HepG2 (cell line): ENCODE results near the gene IGSF5. TPM values are rescaled to one million over a fixed set of nuclear protein-coding genes. Genes with fewer than 3 reads are reported as not detected.

Experiments used
- ATAC-seq: fragments of 200-7000 bp; cut with Tn5 transposase; 3 replicates; pipeline ENCODE4 v1.9.1; 2020; ENCODE audit warnings: mild to moderate bottlenecking, moderate library complexity
- BruUV-seq: library from RNA; stranded (reverse); fragments of 400-500 nt; replicated peaks from 2 replicates; lab custom pipeline; 2021; lab: Mats Ljungman, UMichigan
- CTCF ChIA-PET: fragments of 300-600 bp; formaldehyde crosslinking; extraction: SDS; loops from one replicate; lab custom pipeline; 2021; ENCODE audit warnings: low total read pairs, inconsistent platforms, low intra/inter-chr PET ratio; lab: Yijun Ruan, JAX
- POLR2A ChIA-PET: fragments of 350-600 bp; sonication (Branson Sonifier 250); formaldehyde crosslinking; loops from one replicate; lab custom pipeline; 2020; ENCODE audit warnings: antibody characterized with exemption, inconsistent platforms; lab: Yijun Ruan, JAX
- DNase-seq: peaks from one replicate; pipeline ENCODE4 v3.0.0-alpha.2; 2015; ENCODE audit warnings: low spot score
- FAIRE-seq: peaks from 3 replicates; lab custom pipeline; 2011; peaks lifted over from hg19 to GRCh38; lab: Jason Lieb, UNC
- H2AFZ ChIP-seq: one replicate; pipeline ENCODE4 v1.6.1; 2011; ENCODE audit warnings: low read length, inconsistent platforms
- H3K27ac ChIP-seq: fragments of 300-600 bp; 3 replicates; pipeline ENCODE4 v1.8.0; 2011; ENCODE audit warnings: mixed run types, mild to moderate bottlenecking, mixed read lengths, low read length, inconsistent platforms; ENCODE audit not compliant: insufficient read depth; ENCODE audit errors: extremely low read length
- H3K27me3 ChIP-seq, 2 experiments: fragments of 200-600 bp in 1 of 2; 2 replicates in 1 of 2; 3 replicates in 1 of 2; pipeline versions ENCODE4 v1.6.0 to v1.8.0; 2011; ENCODE audit warnings: low read length in 2 of 2, mild to moderate bottlenecking in 2 of 2, moderate library complexity in 2 of 2, inconsistent platforms in 1 of 2; ENCODE audit not compliant: insufficient read depth in 2 of 2, control insufficient read depth in 1 of 2
- H3K36me3 ChIP-seq, 2 experiments: fragments of 200-600 bp in 1 of 2; replicated peaks in 1 of 2; 2 replicates in 1 of 2; 3 replicates in 1 of 2; pipeline versions ENCODE4 v1.5.1 to v1.8.0; 2011; ENCODE audit warnings: low read length in 2 of 2, inconsistent platforms in 1 of 2; ENCODE audit not compliant: insufficient read depth in 2 of 2, control insufficient read depth in 1 of 2
- H3K4me1 ChIP-seq: 2 replicates; pipeline ENCODE4 v1.5.1; 2012; ENCODE audit warnings: low read length, inconsistent platforms; ENCODE audit not compliant: insufficient read depth
- H3K4me2 ChIP-seq: 2 replicates; pipeline ENCODE4 v1.6.0; 2011; ENCODE audit warnings: low read depth, low read length, inconsistent platforms
- H3K4me3 ChIP-seq, 3 experiments: fragments of 200-600 bp in 1 of 3; sonication (generic), shearing (Covaris generic) in 1 of 3; replicated peaks in 1 of 3; 2 replicates each; pipeline ENCODE4 v1.5.1; 2011 to 2016; ENCODE audit warnings: low read length in 3 of 3, inconsistent platforms in 2 of 3, low read depth in 2 of 3, mild to moderate bottlenecking in 2 of 3, control low read depth in 1 of 3, mixed read lengths in 1 of 3; ENCODE audit not compliant: insufficient read depth in 1 of 3
- H3K79me2 ChIP-seq: one replicate; pipeline ENCODE4 v1.6.1; 2011; ENCODE audit warnings: low read length, inconsistent platforms; ENCODE audit not compliant: insufficient read depth
- H3K9ac ChIP-seq: 2 replicates; pipeline ENCODE4 v1.6.0; 2011; ENCODE audit warnings: mild to moderate bottlenecking, low read depth, low read length, inconsistent platforms; ENCODE audit not compliant: insufficient read depth
- H3K9me3 ChIP-seq: 2 replicates; pipeline ENCODE4 v1.5.1; 2012; ENCODE audit warnings: mild to moderate bottlenecking, low read length
- H4K20me1 ChIP-seq: 2 replicates; pipeline ENCODE4 v1.6.0; 2011; ENCODE audit warnings: inconsistent platforms, mild to moderate bottlenecking, low read length, moderate library complexity; ENCODE audit not compliant: insufficient read depth
- AKAP8 ChIP-seq: sonication (generic); formaldehyde crosslinking; IDR thresholded peaks from 2 replicates; pipeline ENCODE4 v1.5.1; 2020; ENCODE audit warnings: mild to moderate bottlenecking, missing genetic modification reagents
- CAMTA2 ChIP-seq: sonication (generic); formaldehyde crosslinking; IDR thresholded peaks from 2 replicates; pipeline ENCODE4 v1.4.0; 2020; ENCODE audit warnings: mild to moderate bottlenecking, missing genetic modification reagents, borderline replicate concordance
- HHEX ChIP-seq: IDR thresholded peaks from 2 replicates; pipeline ENCODE4 v1.6.1; 2016; ENCODE audit warnings: control low read depth
- HNRNPL ChIP-seq: fragments of 200-400 bp; formaldehyde crosslinking; IDR thresholded peaks from 2 replicates; pipeline ENCODE4 v1.6.1; 2017; ENCODE audit warnings: mild to moderate bottlenecking, low read depth, low read length
- JUN ChIP-seq: sonication (generic); formaldehyde crosslinking; IDR thresholded peaks from 2 replicates; pipeline ENCODE4 v1.4.0; 2020; ENCODE audit warnings: mild to moderate bottlenecking, missing genetic modification reagents
- PRDM4 ChIP-seq: sonication (generic); formaldehyde crosslinking; IDR thresholded peaks from 2 replicates; pipeline ENCODE4 v1.9.0; 2021; ENCODE audit warnings: missing genetic modification reagents, borderline replicate concordance
- SMAD1 ChIP-seq: sonication (generic); formaldehyde crosslinking; IDR thresholded peaks from 2 replicates; pipeline ENCODE4 v1.4.0; 2020; ENCODE audit warnings: missing genetic modification reagents, low read depth, mild to moderate bottlenecking, borderline replicate concordance
- SMC3 ChIP-seq: IDR thresholded peaks from 2 replicates; pipeline ENCODE4 v1.6.1; 2011; ENCODE audit warnings: low read length, improper control_type of control experiment
- ZNF280D ChIP-seq: sonication (generic); formaldehyde crosslinking; IDR thresholded peaks from 2 replicates; pipeline ENCODE4 v1.5.1; 2020; ENCODE audit warnings: mild to moderate bottlenecking, missing genetic modification reagents
- ZNF333 ChIP-seq: sonication (generic); formaldehyde crosslinking; IDR thresholded peaks from 2 replicates; pipeline ENCODE4 v1.4.0; 2020; ENCODE audit warnings: mild to moderate bottlenecking, missing genetic modification reagents, borderline replicate concordance
- ZNF33B ChIP-seq: sonication (generic); formaldehyde crosslinking; IDR thresholded peaks from 2 replicates; pipeline ENCODE4 v1.5.1; 2020; ENCODE audit warnings: mild to moderate bottlenecking, missing genetic modification reagents
- ZNF383 ChIP-seq: sonication (generic); formaldehyde crosslinking; IDR thresholded peaks from 2 replicates; pipeline ENCODE4 v1.4.0; 2020; ENCODE audit warnings: missing genetic modification reagents, mild to moderate bottlenecking, borderline replicate concordance
- ZNF451 ChIP-seq: sonication (generic); formaldehyde crosslinking; IDR thresholded peaks from 2 replicates; pipeline ENCODE4 v1.5.0; 2020; ENCODE audit warnings: mild to moderate bottlenecking, missing genetic modification reagents
- ZNF574 ChIP-seq: sonication (generic); formaldehyde crosslinking; IDR thresholded peaks from 2 replicates; pipeline ENCODE4 v1.4.0; 2020; ENCODE audit warnings: missing genetic modification reagents
- ZNF607 ChIP-seq: sonication (generic); formaldehyde crosslinking; IDR thresholded peaks from 2 replicates; pipeline ENCODE4 v1.5.1; 2020; ENCODE audit warnings: missing genetic modification reagents, mild to moderate bottlenecking, borderline replicate concordance
- ZNF644 ChIP-seq: IDR thresholded peaks from 2 replicates; pipeline ENCODE4 v1.6.1; 2016; ENCODE audit warnings: low read depth
- ZNF891 ChIP-seq: sonication (generic); formaldehyde crosslinking; IDR thresholded peaks from 2 replicates; pipeline ENCODE4 v1.5.0; 2020; ENCODE audit warnings: mild to moderate bottlenecking, missing genetic modification reagents
- WGBS: methylation state at CpG from one replicate; pipeline ENCODE4 v1.1.6; 2017; ENCODE audit warnings: low lambda C conversion rate; 5-methylcytosine and 5-hydroxymethylcytosine counted together
- in situ Hi-C: cut with HindIII; loops from 2 replicates; pipeline ENCODE4 v1.10.0; 2017; ENCODE audit warnings: low pct_unique_long_range_greater_than_20kb; ENCODE audit not compliant: extremely low pct_ligation_motif_present
- intact Hi-C: fragments of 100-400 bp; cut with micrococcal nuclease; formaldehyde crosslinking; loops from one replicate; pipeline ENCODE4 v1.10.0; 2022; ENCODE audit not compliant: unreplicated experiment
- polyA plus RNA-seq, 8 experiments: library from polyadenylated mRNA; depleted of rRNA in 3 of 8; stranded (reverse) in 7 of 8; unstranded in 1 of 8; fragments of >200 nt; fragmentation: Illumina TruSeq in 4 of 8; extraction: Trizol in 4 of 8; gene quantifications; 2 replicates each; pipeline versions ENCODE4 v1.2.1 to v1.2.3, GENCODE V29; 2011 to 2016; ENCODE audit warnings: low read depth in 4 of 8, missing spikeins in 1 of 8, mixed read lengths in 1 of 8; ENCODE audit not compliant: insufficient read depth in 1 of 8
- total RNA-seq, 5 experiments: library from RNA; depleted of rRNA; stranded (reverse); fragments of >200 nt; fragmentation: Illumina TruSeq; extraction: Trizol; gene quantifications; 2 replicates each; pipeline ENCODE4 v1.2.3, GENCODE V29; 2016; ENCODE audit warnings: low read depth in 1 of 5

The IGSF5 gene
- total and polyA plus RNA-seq, 2 of the 13 experiments (the other 11 are each of a cell fraction or from before 2014, with no cell fraction given), result not detected

DNA sequence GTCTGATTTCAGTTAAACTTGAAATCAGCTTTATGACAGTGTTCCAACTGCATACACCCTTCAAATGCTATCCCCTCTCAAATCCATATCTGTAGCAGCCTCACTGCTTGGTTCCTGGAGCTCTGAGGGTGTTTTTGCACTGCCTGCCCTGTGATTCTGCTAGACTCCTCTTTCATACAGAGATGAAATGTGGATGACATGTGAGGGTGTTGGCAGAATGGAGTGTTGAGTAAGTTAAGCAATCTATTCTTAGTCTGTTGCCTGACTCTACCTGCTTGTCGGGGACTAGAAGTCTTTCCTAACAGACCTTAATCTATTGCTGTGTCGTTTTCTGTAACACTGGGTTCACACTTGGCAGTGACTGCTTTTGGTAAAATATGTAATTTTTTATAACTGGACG lies 9.8 kb downstream of the IGSF5 start:
- H3K9ac ChIP-seq, result no peak overlapping the region
- peaks cover 0 to 6% of the 10 kb centered on the region in 2 experiments; a peak in 2 of 5 replicates for H3K27me3 ChIP-seq
- no peaks in the 10 kb centered on the region for H3K36me3 ChIP-seq
- no peaks in the 10 kb centered on the region for H4K20me1 ChIP-seq
- CTCF ChIA-PET, result no interaction called here
- FAIRE-seq (no peak), DNase-seq (no peak), ATAC-seq (no peak)
- H3K9me3 ChIP-seq, result peaks cover 8% of the 10 kb centered on the region
- no peak overlapping the region for H3K4me3 ChIP-seq
- intact Hi-C loops, result no loop called here
- no peaks in the 10 kb centered on the region for H3K4me1 ChIP-seq
- H3K79me2 ChIP-seq, result no peaks in the 10 kb centered on the region
- no TSS peak for BruUV-seq
- POLR2A ChIA-PET, result no interaction called here
- in situ Hi-C loops, result no loop called here
- H3K4me2 ChIP-seq, result no peak overlapping the region
- WGBS, result 24% methylated on average over 3 of the region's 3 CpGs
- no peak overlapping the region for H3K27ac ChIP-seq
- no peak overlapping the region for H2AFZ ChIP-seq
- TF ChIP-seq SMC3, result no peak
- no peak for TF ChIP-seq ZNF451 (CRISPR knock-in tag)
- TF ChIP-seq JUN (CRISPR knock-in tag), result no peak
- TF ChIP-seq ZNF644 (CRISPR knock-in tag), result no peak
- no peak for TF ChIP-seq HNRNPL
- TF ChIP-seq ZNF333 (CRISPR knock-in tag), result no peak
- TF ChIP-seq AKAP8 (CRISPR knock-in tag), result no peak
- TF ChIP-seq HHEX (CRISPR knock-in tag), result no peak
- no peak for TF ChIP-seq ZNF607 (CRISPR knock-in tag)
- TF ChIP-seq ZNF574 (CRISPR knock-in tag), result no peak
- TF ChIP-seq SMAD1 (CRISPR knock-in tag), result no peak
- no peak for TF ChIP-seq ZNF891 (CRISPR knock-in tag)
- no peak for TF ChIP-seq PRDM4 (CRISPR knock-in tag)
- TF ChIP-seq ZNF33B (CRISPR knock-in tag), result no peak
- no peak for TF ChIP-seq ZNF383
- TF ChIP-seq ZNF280D (CRISPR knock-in tag), result no peak
- no peak for TF ChIP-seq CAMTA2 (CRISPR knock-in tag)
